GM18873 (cell line): ENCODE measurements around the gene YY2.
A peak's percentile ranks its signal among the peaks of the same experiment; 100 is the strongest.
"Not testable (repeated sequence)": the region's sequence is repeated elsewhere in the genome, so short reads cannot be mapped to it uniquely, and the experiment has no call there.

Experiments
- ATAC-seq: cut with Tn5 transposase; IDR thresholded peaks from one replicate; pipeline ENCODE4 v1.9.1; 2021; ENCODE audit warnings: mild to moderate bottlenecking, moderate library complexity, moderate number of reproducible peaks; ENCODE audit not compliant: unreplicated experiment, low FRiP score

YY2 gene

DNA sequence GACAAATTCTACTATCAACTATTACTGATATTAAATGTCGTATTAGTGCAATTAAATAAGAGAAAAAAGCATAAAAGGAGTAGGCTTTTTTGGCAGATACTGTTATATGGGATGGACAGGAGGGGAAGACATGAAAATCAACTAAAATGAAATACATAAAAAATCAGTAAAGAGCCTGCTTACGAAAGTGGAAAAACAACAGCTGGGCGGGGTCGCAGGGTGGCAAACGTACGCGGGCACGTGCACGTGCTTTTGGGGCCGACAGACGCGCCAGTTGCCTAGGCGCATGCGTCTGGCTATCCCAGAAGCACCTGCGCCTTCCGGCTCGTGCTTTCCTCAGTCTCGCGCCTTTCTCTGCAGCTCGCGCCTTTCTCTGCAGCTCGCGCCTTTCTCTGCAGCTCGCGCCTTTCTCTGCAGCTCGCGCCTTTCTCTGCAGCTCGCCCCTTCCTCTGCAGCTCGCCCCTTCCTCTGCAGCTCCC is at the start of gene YY2:
Gene YY2, plus strand, starts transcription at position 51 of the 479 bp plus-strand sequence. CDS start 498 bp downstream, outside the sequence.
- no peak for ATAC-seq

DNA sequence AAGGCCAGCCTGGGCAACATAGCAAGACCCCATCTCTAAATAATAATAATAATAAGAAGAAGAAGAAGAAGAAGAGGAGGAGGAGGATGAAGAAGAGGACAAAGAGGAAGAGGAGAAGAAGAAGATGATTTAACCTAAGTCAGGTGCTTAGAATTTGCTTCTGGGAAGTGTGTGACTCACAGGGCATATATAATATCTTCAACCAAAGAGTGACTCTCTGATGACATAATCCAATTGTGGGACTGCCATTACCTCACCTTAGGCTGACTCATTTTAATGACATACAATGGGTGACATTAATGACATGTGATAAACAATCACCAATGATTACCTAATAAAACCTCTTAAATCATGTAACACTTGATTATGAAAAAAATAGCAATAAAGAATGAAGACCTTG is 49.1 kb upstream of the YY2 start:
- ATAC-seq: no peak

DNA sequence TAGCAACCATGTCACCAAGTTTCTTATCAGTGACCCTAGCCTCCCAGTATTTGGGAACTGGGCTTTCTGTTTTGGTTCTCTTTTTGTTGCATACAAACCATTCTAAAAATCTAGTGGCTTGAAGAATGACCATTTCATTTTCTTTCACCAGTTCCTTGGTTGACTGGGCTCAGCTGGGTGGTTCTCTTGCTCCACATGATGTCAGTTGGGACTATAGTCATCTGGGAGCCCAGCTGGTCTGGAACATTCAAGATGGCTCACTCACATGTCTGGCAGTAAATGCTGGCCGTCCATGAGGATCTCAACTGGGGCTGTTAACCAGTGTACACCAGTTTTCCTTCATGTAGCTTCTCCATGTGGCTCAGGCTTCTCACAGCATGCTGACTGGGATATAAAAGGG is 44.0 kb upstream of the YY2 start:
- ATAC-seq: no peak

DNA sequence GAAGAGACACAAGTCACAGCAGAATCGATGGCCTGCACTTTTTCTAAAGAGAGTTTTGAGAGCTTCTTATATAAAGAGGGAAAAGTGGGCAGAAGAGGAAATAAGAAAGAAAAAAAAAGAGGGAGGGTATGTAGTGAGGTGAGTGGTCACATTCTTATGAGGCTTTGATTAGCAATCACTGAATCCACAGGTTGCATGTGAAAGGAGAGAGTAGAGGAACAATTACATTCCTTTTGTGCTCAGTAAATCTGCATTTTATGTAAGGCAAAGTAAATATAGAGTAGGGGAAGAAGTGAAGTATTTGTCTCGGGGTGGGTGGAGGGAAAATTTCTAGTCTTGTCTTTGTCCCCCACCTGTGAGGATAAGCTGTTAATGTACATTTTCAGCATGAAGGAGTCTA is 43.2 kb upstream of the YY2 start:
- no peak for ATAC-seq

DNA sequence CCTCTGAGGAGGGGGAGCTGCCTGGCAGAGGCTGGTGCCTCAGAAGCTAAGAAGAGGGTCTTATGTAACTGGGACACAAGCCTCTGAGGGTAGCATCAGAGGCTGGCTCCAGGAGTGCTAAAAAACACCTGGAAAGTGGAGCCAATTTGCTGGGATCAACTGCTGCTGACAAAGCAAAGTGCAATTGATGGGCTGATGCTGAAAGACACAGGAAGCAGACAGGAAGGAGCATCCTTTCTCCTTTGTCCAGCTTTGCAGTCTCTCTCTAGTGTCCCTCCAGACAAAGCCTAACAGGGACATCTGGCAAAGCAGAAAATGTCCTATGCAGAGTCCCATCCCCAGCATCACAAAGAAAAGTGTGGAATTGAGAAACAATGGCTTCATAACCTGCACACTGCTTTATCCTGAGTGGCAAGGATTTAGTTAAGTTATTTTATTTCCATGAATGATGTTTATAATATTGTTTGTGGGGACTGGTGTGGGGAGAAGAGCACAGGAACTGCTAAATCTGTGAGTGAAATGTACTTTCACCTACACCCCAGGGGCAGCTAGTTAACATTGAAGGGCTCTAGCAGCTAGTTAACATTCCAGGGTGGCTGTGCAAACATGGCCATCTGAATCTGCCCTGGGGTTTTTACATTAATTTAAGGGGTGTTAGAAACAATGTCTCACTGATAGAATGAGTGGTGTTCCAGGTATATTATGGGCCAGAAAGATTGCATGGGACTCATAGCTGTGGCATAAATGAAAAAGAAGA is 42.0 kb upstream of the YY2 start:
- no peak for ATAC-seq

DNA sequence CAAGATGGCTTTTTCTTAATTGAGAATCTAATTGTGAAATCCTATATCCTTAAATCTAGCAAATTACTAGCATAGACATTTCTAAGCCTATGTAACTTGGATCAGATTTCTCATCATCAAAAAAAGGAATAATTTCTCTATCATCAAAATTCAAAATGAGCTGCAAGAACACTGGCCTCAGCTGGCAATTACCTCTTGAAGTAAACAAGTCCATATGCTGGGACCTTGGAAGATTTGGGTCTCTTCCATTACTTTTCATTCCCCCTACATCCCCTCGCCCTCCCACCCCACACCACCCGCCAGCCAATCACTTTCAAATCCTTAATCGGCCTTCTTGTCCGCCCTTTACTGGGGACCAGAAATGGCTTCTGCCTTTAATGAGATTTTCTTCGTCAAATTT is 39.7 kb upstream of the YY2 start:
- no peak for ATAC-seq

DNA sequence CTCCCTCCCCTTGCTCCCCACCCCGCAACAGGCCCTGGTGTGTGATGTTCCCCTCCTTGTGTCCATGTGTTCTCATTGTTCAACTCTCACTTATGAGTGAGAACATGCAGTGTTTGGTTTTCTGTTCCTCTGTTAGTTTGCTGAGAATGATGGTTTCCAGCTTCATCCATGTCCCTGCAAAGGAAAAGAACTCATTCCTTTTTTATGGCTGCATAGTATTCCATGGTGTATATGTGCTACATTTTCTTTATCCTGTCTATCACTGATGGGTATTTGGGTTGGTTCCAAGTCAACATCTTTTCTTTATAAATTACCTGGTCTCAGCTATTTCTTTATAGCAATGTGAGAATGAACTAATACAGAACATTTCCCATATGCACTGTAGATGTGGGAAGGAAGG is 35.6 kb upstream of the YY2 start:
- not testable (repeated sequence) for ATAC-seq

DNA sequence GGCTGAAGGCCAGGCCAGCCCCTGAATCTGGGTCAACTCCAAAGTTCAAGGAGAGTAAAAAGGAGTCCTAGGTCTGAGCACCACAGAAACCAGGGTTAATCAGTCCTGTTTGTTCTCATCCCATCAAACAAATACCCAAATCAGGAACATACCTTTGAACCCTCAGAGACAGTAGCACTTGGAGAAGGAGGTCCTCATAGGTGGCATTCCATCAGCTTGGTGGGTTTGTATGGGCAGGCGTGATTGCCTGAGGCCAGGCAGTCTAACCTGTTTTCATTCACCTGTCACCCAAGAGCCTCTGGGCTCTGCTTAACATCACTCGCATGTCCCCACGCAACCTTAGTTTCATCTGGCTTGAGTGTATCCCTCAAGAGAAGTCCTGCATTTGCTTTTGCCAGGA is 33.9 kb upstream of the YY2 start:
- no peak for ATAC-seq

DNA sequence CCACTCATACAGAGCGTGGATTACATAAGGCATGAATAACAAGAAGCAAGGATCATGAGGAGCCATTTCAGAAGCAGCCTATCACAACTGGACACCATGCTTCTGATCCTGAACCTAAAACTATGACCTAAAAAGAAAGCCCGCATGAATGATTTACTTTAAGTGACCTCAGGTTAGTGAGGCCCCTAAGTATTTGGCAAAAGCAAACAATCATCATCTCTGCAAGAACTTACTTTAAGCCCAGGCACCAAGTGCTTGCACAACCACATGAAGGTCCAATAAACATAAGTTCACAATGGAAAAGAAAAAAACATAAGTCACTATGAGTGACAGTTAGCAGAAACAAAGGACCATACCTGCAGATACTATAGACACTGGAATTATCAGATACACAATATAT is 24.3 kb upstream of the YY2 start:
- no peak for ATAC-seq

DNA sequence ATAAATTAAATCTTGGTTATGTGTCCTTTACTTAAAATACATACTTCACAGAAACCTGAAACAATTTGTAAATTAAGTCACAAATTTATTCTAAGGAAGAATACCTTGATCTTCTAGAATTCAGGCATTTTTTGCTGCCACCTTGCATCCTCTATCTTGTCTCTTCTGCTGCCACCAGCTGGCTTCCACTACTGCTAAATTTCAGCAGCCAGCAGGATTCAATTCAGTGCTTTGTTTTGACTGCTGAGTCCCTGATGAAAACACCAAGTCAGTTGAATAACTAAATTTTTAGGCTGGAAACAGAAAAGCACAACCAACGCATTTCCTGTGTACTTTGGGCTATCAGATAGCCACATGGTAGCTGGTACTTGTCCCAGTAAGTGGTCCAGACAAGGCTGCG is 18.7 kb upstream of the YY2 start:
- ATAC-seq: no peak

DNA sequence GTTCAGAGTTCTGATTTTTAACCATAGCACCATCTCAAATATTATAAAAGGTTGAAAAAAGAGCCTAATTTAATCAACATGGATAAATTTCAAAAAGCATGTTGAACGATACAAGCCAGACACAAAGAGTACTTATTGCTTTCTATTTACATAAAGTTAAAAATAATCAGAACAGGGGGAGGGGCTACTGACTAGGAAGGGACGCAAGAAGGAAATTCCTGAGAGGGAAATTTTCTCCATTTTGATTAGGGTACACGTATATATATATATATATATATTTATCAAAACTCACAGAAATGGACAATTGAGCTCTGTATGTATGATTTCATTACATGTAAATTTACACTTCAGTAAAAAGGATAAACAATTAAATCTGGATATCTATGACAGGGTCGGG is 16.9 kb upstream of the YY2 start:
- no peak for ATAC-seq

DNA sequence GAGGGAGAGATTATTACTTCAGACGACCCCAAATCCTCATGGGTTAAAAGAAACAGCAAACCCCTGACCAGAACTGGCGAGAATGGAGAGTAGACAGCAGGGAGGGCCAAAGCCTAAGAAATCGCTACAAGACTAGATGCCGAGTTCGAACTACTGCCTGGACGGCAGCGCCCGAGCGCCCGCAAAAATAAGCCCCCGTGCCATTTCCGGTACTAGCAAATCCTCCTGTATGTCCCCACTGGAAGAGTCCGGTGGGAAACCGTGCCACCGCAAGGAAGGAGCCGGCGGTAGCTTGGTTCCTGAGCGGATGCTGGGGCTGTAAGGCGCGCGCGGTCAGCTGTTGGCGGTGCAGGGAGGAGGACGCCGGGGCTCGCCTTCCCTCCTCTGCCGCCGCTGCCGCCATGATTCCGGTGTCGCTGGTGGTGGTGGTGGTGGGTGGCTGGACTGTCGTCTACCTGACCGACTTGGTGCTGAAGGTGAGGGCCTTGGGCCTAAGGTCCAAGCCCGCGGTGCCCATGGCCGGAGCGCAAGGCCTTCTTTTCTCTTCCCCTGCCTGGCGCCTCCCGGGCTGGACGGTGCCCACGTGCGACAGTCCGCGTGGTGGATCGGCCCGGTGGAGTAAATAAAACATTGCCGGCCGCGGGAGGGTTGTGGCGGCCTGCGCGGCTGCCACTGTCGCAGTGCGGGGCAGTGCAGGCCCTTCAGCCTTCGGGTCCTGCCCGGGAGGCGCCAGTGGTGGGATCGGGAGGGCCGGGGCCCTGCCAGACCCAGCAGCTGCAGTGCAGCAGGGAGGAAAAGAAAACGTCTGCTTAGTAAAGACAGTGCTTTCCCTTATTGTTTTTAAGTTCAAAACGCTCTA is 16.2 kb upstream of the YY2 start, which contains the start of gene MBTPS2:
Gene MBTPS2, plus strand, starts transcription at position 284 of the 859 bp plus-strand sequence. Its CDS starts 118 bp downstream, at position 402.
- peak; percentile 72 for ATAC-seq

DNA sequence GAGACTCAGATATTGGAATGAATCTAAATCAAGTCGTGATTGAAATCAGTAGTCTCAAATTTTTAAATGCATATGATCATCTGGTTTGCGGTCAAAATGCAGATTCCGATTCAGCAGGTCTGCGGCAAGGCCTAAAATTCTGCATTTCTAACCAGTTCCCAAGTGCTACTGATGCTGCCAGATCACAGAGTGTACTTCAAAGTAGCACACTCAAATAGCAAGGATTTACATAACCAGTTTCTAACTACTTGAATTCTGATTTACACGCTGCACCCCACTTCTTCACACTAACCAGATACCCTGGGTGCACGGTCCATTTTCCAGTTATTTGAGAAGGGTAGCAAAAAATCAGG is 15.6 kb upstream of the YY2 start:
- no peak for ATAC-seq

DNA sequence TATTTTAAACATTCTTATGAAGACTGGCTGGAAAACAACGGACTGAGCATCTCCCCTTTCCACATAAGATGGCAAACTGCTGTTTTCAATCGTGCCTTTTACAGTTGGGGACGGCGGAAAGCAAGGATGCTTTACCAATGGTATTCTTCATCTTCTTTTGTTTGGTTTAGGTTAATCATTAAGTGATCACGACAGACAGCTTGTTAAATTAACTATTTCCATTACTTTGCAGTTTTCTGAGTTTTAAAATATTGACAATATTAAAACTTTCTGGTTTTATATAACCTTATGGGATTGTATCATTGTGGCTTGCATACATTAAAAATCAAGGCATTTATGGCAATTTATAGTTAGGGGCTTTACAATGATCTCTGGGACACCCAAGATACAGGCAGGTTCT is 12.6 kb upstream of the YY2 start:
- no peak for ATAC-seq

DNA sequence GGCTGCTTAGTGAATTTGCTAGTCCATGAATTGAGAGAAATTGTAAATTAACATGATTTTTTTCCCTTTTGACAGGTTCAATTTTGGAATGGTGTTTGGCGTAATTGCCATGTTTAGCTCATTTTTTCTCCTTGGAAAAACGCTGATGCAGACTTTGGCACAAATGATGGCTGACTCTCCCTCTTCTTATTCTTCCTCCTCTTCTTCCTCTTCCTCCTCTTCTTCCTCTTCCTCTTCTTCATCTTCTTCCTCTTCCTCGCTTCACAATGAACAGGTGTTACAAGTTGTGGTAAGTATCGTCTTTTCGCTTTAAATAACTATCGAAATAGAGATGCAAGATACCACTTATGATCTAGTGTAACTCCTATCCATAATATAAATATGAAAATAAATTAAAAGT is 10.7 kb upstream of the YY2 start:
- ATAC-seq: no peak

DNA sequence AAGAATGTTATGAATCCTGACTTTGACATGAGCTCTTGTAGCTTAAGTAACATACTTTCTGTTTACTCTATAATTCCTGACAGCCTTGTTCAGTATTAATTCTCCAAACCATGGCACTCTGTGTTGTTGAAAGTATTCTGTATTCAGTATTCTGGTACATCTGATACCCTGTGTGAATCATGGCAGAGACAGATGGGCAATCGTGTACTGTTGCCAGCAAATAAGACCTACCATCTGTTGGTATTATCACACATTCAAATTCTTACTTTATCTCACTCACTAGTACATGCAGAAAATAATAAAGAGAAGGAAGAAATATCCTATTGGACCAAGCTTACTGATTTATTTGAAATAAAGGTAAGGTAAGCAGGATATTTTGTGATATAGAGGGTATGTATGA is 8.4 kb upstream of the YY2 start:
- no peak for ATAC-seq

DNA sequence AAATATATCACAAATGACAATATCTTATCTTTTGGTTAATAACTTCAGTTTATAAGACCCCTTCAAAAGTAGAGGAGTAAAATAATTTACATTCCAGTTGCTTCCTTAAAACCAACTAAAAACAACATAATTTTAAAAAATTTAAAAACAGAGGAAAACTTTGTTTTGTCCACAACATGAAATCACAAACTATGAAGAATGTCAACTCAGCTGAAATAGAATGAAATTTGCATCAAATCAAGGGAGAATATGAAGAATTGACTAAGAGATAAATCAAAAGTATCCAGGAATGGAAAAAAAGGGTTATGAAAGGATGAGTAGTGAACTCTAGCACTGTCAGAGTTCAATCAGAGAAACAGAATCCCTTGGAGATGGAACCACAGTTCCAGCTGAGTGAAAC is 2.2 kb upstream of the YY2 start:
- ATAC-seq: no peak

DNA sequence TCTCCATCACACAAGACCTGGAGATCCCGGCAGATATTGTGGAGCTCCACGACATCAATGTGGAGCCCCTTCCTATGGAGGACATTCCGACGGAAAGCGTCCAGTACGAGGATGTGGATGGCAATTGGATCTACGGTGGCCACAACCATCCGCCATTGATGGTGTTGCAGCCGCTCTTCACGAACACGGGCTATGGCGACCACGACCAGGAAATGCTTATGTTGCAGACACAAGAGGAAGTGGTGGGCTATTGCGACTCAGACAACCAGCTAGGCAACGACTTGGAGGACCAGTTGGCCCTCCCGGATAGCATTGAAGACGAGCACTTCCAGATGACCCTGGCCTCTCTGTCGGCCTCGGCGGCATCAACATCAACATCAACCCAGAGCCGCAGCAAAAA is 717 bp downstream of the YY2 start:
- no peak for ATAC-seq

DNA sequence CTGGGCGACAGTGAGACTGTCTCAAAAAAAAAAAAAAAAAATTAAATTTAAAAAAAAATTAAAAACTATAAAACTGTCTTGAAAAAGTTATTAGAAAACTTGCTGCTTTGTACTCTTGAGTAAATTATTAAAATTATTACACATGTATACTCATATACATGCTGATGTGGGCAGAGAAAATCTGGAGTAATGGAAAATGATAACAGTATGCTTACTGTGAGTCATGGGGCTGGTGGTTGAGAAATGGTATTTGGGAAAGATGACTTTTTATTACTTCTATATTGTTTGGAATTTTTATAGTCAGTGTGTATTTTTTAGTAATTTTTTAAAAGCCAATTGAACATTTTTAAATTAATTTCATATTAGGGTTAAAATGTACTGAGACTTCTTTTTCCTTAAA is 7.5 kb downstream of the YY2 start:
- no peak for ATAC-seq

DNA sequence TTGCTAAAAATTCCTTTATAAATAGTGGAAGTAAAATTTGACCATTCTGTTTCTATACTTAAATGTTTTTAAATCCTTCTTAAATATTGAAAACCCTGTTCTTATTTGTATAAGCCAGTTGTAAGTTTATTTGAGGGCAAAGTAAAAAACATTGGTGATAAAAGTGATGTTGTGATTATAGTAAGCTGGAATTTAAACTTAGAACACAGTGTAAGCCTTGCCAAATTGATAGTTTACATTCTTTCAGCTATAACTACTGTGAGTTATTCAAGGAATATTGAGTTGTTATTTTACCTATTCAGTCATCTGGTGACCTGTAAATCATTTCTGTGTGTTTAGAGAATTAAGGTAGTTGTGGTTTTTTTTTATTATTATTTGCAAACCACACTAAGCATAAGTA is 9.6 kb downstream of the YY2 start:
- ATAC-seq: no peak

DNA sequence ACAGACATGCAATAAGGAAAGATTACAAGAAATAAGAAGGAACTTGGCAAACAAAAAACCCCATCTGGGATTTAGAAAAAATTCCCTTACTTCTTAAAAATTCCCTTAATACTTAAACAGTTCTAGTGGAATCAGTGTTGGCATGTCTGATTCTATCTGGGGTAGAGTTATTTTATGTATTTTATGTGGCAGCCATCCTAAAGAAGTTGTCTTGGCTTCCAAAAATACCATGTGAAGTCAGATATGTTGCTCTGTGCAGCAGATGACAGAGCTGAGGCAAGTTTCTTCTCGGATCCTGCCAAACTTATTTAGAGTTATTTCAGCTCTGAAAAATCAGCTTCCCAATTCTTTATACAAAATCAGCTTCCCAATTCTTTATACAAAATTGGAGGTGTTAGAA is 14.7 kb downstream of the YY2 start:
- no peak for ATAC-seq
